Measurements from ENCODE around the gene ADCY1.

Gene ADCY1

GRCh38 chr7:45626441-45627430 is 52.6 kb downstream of the ADCY1 start:
- no peak for DNase-seq

- DNase-seq: no peak
These were observed 53.7 kb downstream of the ADCY1 start for GRCh38 chr7:45627691-45628456.

- DNase-seq: no peak
These were observed 57.4 kb downstream of the ADCY1 start for GRCh38 chr7:45631569-45631968.

GRCh38 chr7:45636733-45637132 is 62.6 kb downstream of the ADCY1 start:
- no peak for DNase-seq

GRCh38 chr7:45638916-45639315 is 64.7 kb downstream of the ADCY1 start:
- no peak for DNase-seq

GRCh38 chr7:45642044-45642443 is 67.9 kb downstream of the ADCY1 start:
- no peak for DNase-seq

- no peak for DNase-seq
These were observed 69.5 kb downstream of the ADCY1 start for GRCh38 chr7:45643630-45644029.

GRCh38 chr7:45644237-45644636 is 70.1 kb downstream of the ADCY1 start:
- DNase-seq: no peak

GRCh38 chr7:45645141-45645969 is 71.2 kb downstream of the ADCY1 start:
- DNase-seq: no peak

GRCh38 chr7:45646207-45646821 is 72.1 kb downstream of the ADCY1 start:
- DNase-seq: no peak

GRCh38 chr7:45646996-45647825 is 73.0 kb downstream of the ADCY1 start:
- DNase-seq: peak; percentile 23

- peak; percentile 16 for DNase-seq
These were observed 74.0 kb downstream of the ADCY1 start for GRCh38 chr7:45647967-45648670.

- DNase-seq: no peak
These were observed 74.5 kb downstream of the ADCY1 start for GRCh38 chr7:45648671-45648995.

- DNase-seq: peak; percentile 15
These were observed 75.6 kb downstream of the ADCY1 start for GRCh38 chr7:45649560-45650346.

- peak; percentile 8 for DNase-seq
These were observed 76.5 kb downstream of the ADCY1 start for GRCh38 chr7:45650404-45651394.

GRCh38 chr7:45651540-45651939 is 77.4 kb downstream of the ADCY1 start:
- no peak for DNase-seq

GRCh38 chr7:45652630-45653029 is 78.5 kb downstream of the ADCY1 start:
- DNase-seq: no peak

GRCh38 chr7:45653209-45653907 is 79.2 kb downstream of the ADCY1 start:
- DNase-seq: no peak
